ENCODE measurements around the gene SERHL2. TPM values are rescaled to one million over a fixed set of nuclear protein-coding genes. Genes with fewer than 3 reads are reported as not detected.

The SERHL2 gene
- total RNA-seq, 1 donor from 2014 or later: 1.6 TPM

- no peak overlapping the region for H3K4me3 ChIP-seq
- DNase-seq (no peak), ATAC-seq (no peak)
- H3K9me3 ChIP-seq: no peaks in the 10 kb centered on the region
- TF ChIP-seq CTCF (IDR thresholded peaks at IDR 0.05): no peak
- intact Hi-C loops (cut with DNase I): no loop called here
- peaks cover 86% of the 10 kb centered on the region for H3K36me3 ChIP-seq
- H3K27me3 ChIP-seq (ENCODE audit: low read depth): no peaks in the 10 kb centered on the region
- H3K4me1 ChIP-seq: peaks cover 7% of the 10 kb centered on the region
- peak overlapping the region; percentile 4 for H3K27ac ChIP-seq
These were observed 69.6 kb downstream of the SERHL2 start for GRCh38 chr22:42623301-42623751.

Other genes starting within 250 kb of the SERHL2 start
- 21.8 TPM for gene NFAM1, start 121.6 kb upstream of the SERHL2 start, total RNA-seq
- 34.4 TPM for gene RRP7A, start 34.2 kb upstream of the SERHL2 start, total RNA-seq
- gene POLDIP3, start 60.9 kb downstream of the SERHL2 start, total RNA-seq: 75.0 TPM
- 1.0 TPM for gene ATP5MGL, start 86.6 kb downstream of the SERHL2 start, total RNA-seq
- gene CYB5R3, start 95.4 kb downstream of the SERHL2 start, total RNA-seq: 219 TPM
- 19.4 TPM for gene A4GALT, start 166.9 kb downstream of the SERHL2 start, total RNA-seq

All from lower lobe of right lung (tissue), 2 donors.